Fibroblast of lung (primary cell): ENCODE results near the gene GPR26.

Experiments
- EZH2 ChIP-seq: IDR thresholded peaks from 2 replicates; pipeline ENCODE4 v1.5.1; 2012; ENCODE audit warnings: low read length, control low read depth, mild to moderate bottlenecking; ENCODE audit errors: missing control alignments
- TF ChIP-seq, protein P1 (sequence below), 2 donors: IDR thresholded peaks in 1 of 2; conservative IDR thresholded peaks in 1 of 2; 1 replicate in 1 of 2; 2 replicates in 1 of 2; pipeline ENCODE4 v1.5.1; 2011 to 2012; ENCODE audit warnings: low read length in 2 of 2, control low read depth in 1 of 2, inconsistent platforms in 1 of 2, low read depth in 1 of 2, mild to moderate bottlenecking in 1 of 2

DNA sequence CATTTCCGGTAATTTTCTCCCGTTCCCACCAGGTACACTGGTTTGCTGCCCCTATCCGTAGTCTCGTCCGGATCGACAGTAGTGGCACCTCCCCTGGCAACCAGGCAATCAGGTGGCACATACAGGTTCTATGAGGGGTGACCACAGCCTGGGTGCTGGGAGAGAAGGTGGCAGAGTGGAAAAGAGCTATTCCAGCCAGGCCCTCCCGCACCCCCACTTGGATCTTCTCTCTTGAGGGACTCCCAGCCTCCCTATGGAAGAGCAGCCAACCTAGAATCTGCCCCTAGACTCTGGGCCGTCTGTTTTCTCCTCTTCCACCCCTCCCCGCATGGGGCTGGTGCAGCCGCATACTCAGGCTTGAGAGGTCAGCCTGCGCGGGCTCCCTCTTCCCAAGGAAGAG, 58.6 kb downstream of the GPR26 start:
- TF ChIP-seq EZH2: no peak
- TF ChIP-seq, protein P1, sequence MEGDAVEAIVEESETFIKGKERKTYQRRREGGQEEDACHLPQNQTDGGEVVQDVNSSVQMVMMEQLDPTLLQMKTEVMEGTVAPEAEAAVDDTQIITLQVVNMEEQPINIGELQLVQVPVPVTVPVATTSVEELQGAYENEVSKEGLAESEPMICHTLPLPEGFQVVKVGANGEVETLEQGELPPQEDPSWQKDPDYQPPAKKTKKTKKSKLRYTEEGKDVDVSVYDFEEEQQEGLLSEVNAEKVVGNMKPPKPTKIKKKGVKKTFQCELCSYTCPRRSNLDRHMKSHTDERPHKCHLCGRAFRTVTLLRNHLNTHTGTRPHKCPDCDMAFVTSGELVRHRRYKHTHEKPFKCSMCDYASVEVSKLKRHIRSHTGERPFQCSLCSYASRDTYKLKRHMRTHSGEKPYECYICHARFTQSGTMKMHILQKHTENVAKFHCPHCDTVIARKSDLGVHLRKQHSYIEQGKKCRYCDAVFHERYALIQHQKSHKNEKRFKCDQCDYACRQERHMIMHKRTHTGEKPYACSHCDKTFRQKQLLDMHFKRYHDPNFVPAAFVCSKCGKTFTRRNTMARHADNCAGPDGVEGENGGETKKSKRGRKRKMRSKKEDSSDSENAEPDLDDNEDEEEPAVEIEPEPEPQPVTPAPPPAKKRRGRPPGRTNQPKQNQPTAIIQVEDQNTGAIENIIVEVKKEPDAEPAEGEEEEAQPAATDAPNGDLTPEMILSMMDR (conservative IDR thresholded peaks at IDR 0.05 in 1 of 2, IDR thresholded peaks at IDR 0.05 in 1 of 2; ENCODE audit: low read depth in 1 of 2, low read length in 2 of 2): no peak
